PFSK-1 (cell line): ENCODE measurements around the gene EPHA4.

Experiments
- POLR2AphosphoS5 ChIP-seq: IDR thresholded peaks from 2 replicates; pipeline ENCODE4 v1.6.1; 2012; ENCODE audit warnings: low read depth, mild to moderate bottlenecking, control low read depth, low read length, moderate library complexity
- REST ChIP-seq, 2 experiments: IDR thresholded peaks; 2 replicates each; pipeline versions ENCODE4 v1.6.1 to v1.8.0; 2011 to 2012; ENCODE audit warnings: low read depth in 2 of 2, low read length in 2 of 2, control low read depth in 1 of 2, inconsistent platforms in 1 of 2, mild to moderate bottlenecking in 1 of 2, moderate library complexity in 1 of 2; ENCODE audit not compliant: insufficient read depth in 1 of 2
- SIN3A ChIP-seq: IDR thresholded peaks from 2 replicates; pipeline ENCODE4 v1.6.1; 2012; ENCODE audit warnings: mild to moderate bottlenecking, low read length, moderate library complexity, borderline replicate concordance; ENCODE audit not compliant: insufficient read depth

GRCh38 chr2:221455214-221455613 is 116.9 kb downstream of the EPHA4 start:
- TF ChIP-seq REST (IDR thresholded peaks at IDR 0.05; ENCODE audit: insufficient read depth in 1 of 2, low read depth in 2 of 2, low read length in 2 of 2), result no peak
- TF ChIP-seq POLR2AphosphoS5, result no peak
- TF ChIP-seq SIN3A, result no peak
